Measurements from ENCODE around the gene CIDEB.

DNA sequence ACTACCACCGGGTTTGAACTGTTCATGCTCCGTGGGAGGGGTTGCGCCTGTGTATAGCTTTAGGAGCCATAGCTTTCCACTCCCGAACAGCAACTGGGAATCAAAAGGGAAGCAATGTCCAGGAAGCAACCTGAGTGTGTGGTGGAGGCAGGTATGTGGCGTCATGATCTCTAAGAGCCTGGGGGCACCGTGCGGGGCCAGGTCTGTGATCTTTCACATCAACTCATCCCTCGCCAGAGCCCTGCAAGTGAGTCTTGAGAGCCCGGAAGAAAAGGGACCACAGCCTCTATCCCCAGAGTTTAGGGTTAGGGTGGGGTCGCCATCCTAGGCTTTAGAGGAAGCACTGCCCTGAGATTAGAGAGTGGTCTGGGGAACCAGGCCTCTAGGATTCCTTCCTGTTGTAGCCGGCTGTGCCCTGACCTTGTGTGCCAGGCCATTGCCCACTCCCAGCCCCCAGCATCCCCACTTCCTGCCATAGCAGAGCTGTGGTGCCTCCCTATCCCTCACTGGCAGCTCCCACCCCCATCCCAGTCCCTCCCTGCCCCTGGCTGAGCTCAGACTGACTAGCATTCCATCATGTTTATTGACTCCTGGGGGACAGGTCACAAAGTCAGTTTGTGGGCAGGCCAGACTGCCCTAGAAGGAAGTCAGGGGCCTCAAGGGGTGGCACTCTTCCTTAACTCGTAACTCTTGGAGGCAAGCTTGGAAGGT lies 27.8 kb upstream of the CIDEB start:
- TF ChIP-seq, protein P1, sequence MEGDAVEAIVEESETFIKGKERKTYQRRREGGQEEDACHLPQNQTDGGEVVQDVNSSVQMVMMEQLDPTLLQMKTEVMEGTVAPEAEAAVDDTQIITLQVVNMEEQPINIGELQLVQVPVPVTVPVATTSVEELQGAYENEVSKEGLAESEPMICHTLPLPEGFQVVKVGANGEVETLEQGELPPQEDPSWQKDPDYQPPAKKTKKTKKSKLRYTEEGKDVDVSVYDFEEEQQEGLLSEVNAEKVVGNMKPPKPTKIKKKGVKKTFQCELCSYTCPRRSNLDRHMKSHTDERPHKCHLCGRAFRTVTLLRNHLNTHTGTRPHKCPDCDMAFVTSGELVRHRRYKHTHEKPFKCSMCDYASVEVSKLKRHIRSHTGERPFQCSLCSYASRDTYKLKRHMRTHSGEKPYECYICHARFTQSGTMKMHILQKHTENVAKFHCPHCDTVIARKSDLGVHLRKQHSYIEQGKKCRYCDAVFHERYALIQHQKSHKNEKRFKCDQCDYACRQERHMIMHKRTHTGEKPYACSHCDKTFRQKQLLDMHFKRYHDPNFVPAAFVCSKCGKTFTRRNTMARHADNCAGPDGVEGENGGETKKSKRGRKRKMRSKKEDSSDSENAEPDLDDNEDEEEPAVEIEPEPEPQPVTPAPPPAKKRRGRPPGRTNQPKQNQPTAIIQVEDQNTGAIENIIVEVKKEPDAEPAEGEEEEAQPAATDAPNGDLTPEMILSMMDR (IDR thresholded peaks at IDR 0.05; ENCODE audit: low read length): no peak
- no peak for TF ChIP-seq EZH2phosphoT487 (IDR thresholded peaks at IDR 0.05; ENCODE audit: low read length)

Data from MM.1S (cell line).